ENCODE measurements around the gene TRIAP1.

TRIAP1 gene

DNA sequence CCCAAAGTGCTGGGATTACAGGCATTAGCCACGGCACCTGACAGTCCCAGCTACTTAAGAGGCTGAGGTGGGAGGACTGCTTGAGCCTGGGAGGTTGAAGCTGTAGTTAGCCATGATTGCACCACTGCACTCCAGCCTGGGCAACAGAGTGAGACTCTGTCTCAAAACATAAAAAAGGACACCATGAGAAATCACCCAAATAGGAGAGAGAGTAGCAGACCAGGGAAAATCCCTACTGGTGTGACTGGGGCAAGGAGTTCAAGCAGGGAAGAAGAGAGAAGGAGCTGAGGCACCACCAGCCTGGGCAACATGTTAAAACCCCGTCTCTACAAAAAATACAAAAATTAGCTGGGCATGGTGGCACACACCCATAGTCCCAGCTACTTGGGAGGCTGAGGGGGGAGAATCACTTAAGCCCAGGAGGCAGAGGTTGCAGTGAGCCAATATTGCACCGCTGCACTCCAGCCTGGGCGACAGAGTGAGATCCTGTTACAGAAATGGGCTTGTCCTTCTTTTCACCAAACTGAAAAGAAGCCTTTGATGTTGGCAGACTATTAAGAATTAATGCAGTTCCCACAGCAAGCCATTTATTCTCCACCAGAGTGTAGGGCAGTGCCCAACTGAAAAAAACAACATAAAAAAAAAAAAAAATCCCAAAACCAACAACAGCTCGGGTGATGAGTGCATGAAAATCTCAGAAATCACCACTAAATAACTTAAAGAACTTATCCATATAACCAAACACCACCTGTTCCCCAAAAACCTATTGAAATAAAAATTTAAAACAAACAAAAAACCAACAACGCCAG is 27.8 kb upstream of the TRIAP1 start:
- Mint-ChIP-seq H3K4me1 (peaks cover 30% of the 10 kb centered on the region), H3K27ac (peak overlapping the region; percentile 15), H3K9me3 (no peaks in the 10 kb centered on the region), H3K36me3 (peaks cover 8% of the 10 kb centered on the region), H3K4me3 (no peak overlapping the region)
- no peak for ATAC-seq
- DNase-seq (ENCODE audit: low spot score in 2 of 2): no peak

DNA sequence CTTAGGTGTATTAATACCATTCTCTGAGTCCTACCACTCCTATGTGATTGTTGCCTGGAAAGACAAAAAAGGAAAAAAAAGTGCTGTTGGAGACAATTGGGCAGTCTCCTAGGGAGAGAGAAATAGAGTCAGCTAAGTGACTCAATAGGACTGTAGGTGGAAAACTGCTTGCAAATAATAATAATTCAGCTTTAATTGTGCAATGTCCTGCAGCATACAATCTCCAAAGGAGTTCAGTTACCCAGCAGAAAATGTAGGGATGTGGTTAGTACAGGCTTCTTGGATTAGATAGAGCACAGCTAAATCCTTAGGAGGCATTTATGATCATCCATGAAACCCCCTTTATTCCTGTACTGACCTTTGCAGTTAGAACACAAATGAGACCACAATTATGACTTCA is 26.3 kb upstream of the TRIAP1 start:
- ATAC-seq (no peak), DNase-seq (ENCODE audit: low spot score in 2 of 2) (no peak)
- Mint-ChIP-seq H3K4me1 (peaks cover 40% of the 10 kb centered on the region), H3K27ac (no peak overlapping the region), H3K9me3 (no peaks in the 10 kb centered on the region), H3K36me3 (peaks cover 23% of the 10 kb centered on the region), H3K4me3 (no peak overlapping the region)

- no peaks in the 10 kb centered on the region for H3K9me3 Mint-ChIP-seq
Observed at GRCh38 chr12:120470150-120470784, 24.1 kb upstream of the TRIAP1 start.

GRCh38 chr12:120469450-120470149 is 23.4 kb upstream of the TRIAP1 start, which contains the start of gene SRSF9:
SRSF9 (minus strand) TSS chr12:120469748; CDS start chr12:120469609, 139 bp downstream.
- peak; percentile 97 for ATAC-seq
- H3K27ac Mint-ChIP-seq: peak within 1 kb of the TSS; percentile 93
- H3K4me3 Mint-ChIP-seq: peak within 1 kb of the TSS; percentile 86
- no peaks in the 10 kb centered on the region for H3K9me3 Mint-ChIP-seq
- peaks cover 58% of the 10 kb centered on the region for H3K4me1 Mint-ChIP-seq
- DNase-seq (ENCODE audit: low spot score in 2 of 2): peak; percentile 98 to 99
- peaks cover 53% of the 10 kb centered on the region for H3K36me3 Mint-ChIP-seq

More at GRCh38 chr12:120470150-120470784, 24.1 kb upstream of the TRIAP1 start:
- Mint-ChIP-seq H3K4me3 (peak overlapping the region; percentile 86), H3K4me1 (peaks cover 60% of the 10 kb centered on the region), H3K36me3 (peaks cover 46% of the 10 kb centered on the region), H3K27ac (peak overlapping the region; percentile 93)
- peak; percentile 49 for ATAC-seq
- DNase-seq (ENCODE audit: low spot score in 2 of 2): no peak

- H3K27ac Mint-ChIP-seq: peak overlapping the region; percentile 93
- DNase-seq (ENCODE audit: low spot score in 2 of 2) (peak in 1 of 2 donors; percentile 80), ATAC-seq (peak; percentile 51)
- peaks cover 59% of the 10 kb centered on the region for H3K36me3 Mint-ChIP-seq
- H3K9me3 Mint-ChIP-seq: no peaks in the 10 kb centered on the region
- peak overlapping the region; percentile 86 for H3K4me3 Mint-ChIP-seq
- peaks cover 57% of the 10 kb centered on the region for H3K4me1 Mint-ChIP-seq
Observed at GRCh38 chr12:120468821-120469449, 22.8 kb upstream of the TRIAP1 start.

- DNase-seq (ENCODE audit: low spot score in 2 of 2) (peak in 1 of 2 donors; percentile 75), ATAC-seq (no peak)
- Mint-ChIP-seq H3K36me3 (peaks cover 65% of the 10 kb centered on the region), H3K4me3 (peak overlapping the region; percentile 86), H3K27ac (peak overlapping the region; percentile 93), H3K4me1 (peaks cover 53% of the 10 kb centered on the region), H3K9me3 (no peaks in the 10 kb centered on the region)
Observed at GRCh38 chr12:120468325-120468820, 22.2 kb upstream of the TRIAP1 start.

GRCh38 chr12:120467439-120467838 is 21.3 kb upstream of the TRIAP1 start:
- H3K27ac Mint-ChIP-seq: peak overlapping the region; percentile 93
- H3K9me3 Mint-ChIP-seq: no peaks in the 10 kb centered on the region
- peaks cover 74% of the 10 kb centered on the region for H3K36me3 Mint-ChIP-seq
- no peak for DNase-seq (ENCODE audit: low spot score in 2 of 2)
- peak overlapping the region; percentile 86 for H3K4me3 Mint-ChIP-seq
- H3K4me1 Mint-ChIP-seq: peaks cover 52% of the 10 kb centered on the region
- no peak for ATAC-seq

DNA sequence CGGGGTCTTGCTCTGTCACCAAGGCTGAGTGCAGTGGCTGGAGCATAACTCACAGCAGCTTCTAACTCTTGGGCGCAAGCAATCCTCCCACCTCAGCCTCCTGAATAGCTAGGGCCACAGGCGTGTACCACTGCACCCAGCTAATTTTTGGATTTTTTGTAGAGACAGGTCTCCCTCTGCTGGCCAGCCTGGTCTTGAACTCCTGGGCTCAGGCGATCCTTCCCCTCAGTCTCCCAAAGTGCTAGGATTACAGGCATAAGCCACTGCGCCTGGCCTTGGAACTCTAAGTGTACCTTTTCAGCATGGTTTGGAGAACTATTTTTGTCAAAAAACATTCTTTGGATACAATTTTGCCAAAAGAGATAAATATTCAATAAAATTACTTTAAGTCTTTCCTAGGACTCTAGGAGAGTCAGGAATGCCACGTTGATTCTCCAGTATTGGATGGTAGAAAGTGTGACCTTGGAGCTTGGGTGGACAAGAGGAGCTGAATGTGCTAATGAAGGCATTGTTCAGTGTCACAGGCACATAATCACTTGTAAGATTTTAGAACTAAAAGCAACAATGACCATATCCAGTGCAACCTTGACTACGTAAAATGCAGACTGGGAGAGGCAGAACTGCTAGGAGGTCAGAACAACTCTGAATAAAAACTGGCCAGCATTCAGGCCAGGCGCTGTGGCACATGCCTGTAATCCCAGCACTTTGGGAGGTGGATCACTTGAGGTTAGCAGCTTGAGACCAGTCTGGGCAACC is 20.6 kb upstream of the TRIAP1 start:
- H3K4me1 Mint-ChIP-seq: peaks cover 48% of the 10 kb centered on the region
- DNase-seq (ENCODE audit: low spot score in 2 of 2) (peak in 1 of 2 donors; percentile 58), ATAC-seq (no peak)
- H3K36me3 Mint-ChIP-seq: peaks cover 81% of the 10 kb centered on the region
- H3K9me3 Mint-ChIP-seq: no peaks in the 10 kb centered on the region
- no peak overlapping the region for H3K4me3 Mint-ChIP-seq
- H3K27ac Mint-ChIP-seq: peak overlapping the region; percentile 93

- no peak for DNase-seq (ENCODE audit: low spot score in 2 of 2)
- Mint-ChIP-seq H3K27ac (peak overlapping the region; percentile 93), H3K9me3 (no peaks in the 10 kb centered on the region), H3K4me1 (peaks cover 48% of the 10 kb centered on the region), H3K36me3 (peaks cover 91% of the 10 kb centered on the region), H3K4me3 (no peak overlapping the region)
- ATAC-seq: no peak
Observed at GRCh38 chr12:120465756-120466155, 19.6 kb upstream of the TRIAP1 start.

DNA sequence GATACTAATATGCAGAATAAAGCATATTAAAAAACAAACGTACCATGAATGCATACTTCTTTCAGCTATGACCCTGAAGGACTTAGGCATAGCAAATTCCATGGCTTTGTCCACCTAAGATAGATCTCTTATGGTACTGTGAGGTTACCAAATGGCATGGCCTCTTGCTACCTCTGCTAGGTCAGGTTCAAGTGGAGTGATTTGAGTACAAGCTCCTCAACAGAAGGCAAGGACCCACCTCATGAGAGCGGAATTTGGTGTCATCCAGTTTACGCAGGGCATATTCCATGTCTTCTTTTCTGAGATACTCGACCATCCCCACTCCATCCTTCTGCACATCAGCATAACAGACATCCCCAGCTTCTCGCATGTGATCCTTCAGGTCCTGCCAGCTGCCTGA is 17.5 kb upstream of the TRIAP1 start:
- peaks cover 100% of the 10 kb centered on the region for H3K36me3 Mint-ChIP-seq
- no peak for ATAC-seq

DNA sequence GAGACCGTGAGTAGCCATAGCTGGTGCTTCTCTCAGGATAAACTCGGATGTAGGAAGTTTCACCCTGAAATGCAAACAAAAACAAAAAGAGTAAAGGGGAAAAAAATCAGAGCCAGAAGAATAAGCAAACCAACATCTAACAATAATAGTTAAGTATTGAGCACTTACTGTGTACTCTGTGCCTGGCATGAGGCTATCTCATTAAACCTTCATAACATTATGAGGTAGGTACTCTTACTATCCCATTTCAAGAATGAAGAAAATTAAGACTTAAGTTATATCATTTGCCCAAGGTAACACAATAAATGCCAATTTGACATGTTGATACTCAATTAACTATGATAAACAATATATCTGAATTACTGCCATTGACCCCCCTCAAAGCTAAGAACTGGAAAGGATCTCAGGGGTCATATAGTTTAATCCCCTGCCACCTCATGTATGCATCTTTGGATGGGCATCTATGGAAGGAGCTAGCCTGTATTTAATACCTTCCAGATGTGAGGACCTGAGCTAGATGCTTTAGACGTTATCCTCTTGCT is 16.0 kb upstream of the TRIAP1 start:
- ATAC-seq (no peak), DNase-seq (ENCODE audit: low spot score in 2 of 2) (no peak)
- Mint-ChIP-seq H3K4me1 (peaks cover 22% of the 10 kb centered on the region), H3K4me3 (no peak overlapping the region), H3K36me3 (peaks cover 100% of the 10 kb centered on the region), H3K27ac (no peak overlapping the region), H3K9me3 (no peaks in the 10 kb centered on the region)

More for the DNA sequence above, 17.5 kb upstream of the TRIAP1 start:
- Mint-ChIP-seq H3K4me3 (no peak overlapping the region), H3K9me3 (no peaks in the 10 kb centered on the region), H3K27ac (no peak overlapping the region), H3K4me1 (peaks cover 35% of the 10 kb centered on the region)
- DNase-seq (ENCODE audit: low spot score in 2 of 2): no peak

GRCh38 chr12:120460157-120460556 is 14.0 kb upstream of the TRIAP1 start:
- Mint-ChIP-seq H3K27ac (no peak overlapping the region), H3K4me3 (no peak overlapping the region), H3K9me3 (no peaks in the 10 kb centered on the region), H3K36me3 (peaks cover 100% of the 10 kb centered on the region), H3K4me1 (peaks cover 5% of the 10 kb centered on the region)
- ATAC-seq (no peak), DNase-seq (ENCODE audit: low spot score in 2 of 2) (no peak)

DNA sequence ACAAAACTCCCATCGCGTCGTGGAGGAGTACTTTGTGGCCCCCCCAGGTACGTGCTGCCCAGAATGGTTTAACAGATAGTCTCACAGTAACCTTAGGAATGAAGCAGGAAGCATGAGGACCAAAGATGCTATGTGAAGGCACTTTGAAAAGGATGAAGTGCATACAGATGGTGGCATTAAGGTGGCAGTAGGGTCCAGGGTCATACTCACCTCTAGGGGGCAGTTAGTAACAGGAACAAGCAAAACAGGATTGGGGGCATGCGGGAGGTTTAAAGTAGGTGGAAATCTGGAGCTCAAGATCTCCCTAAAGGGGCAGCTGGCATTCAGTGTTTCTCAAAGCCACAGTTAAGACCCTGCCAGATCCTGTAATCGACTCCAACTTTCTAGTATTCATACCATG is 10.9 kb upstream of the TRIAP1 start:
- Mint-ChIP-seq H3K4me3 (no peak overlapping the region), H3K9me3 (no peaks in the 10 kb centered on the region), H3K4me1 (peaks cover 5% of the 10 kb centered on the region), H3K27ac (peak overlapping the region; percentile 84), H3K36me3 (peaks cover 96% of the 10 kb centered on the region)
- no peak for ATAC-seq
- no peak for DNase-seq (ENCODE audit: low spot score in 2 of 2)

- Mint-ChIP-seq H3K27ac (no peak overlapping the region), H3K9me3 (no peaks in the 10 kb centered on the region), H3K4me3 (no peak overlapping the region), H3K4me1 (peaks cover 5% of the 10 kb centered on the region), H3K36me3 (peaks cover 96% of the 10 kb centered on the region)
- no peak for ATAC-seq
- no peak for DNase-seq (ENCODE audit: low spot score in 2 of 2)
Observed at GRCh38 chr12:120455302-120455701, 9.1 kb upstream of the TRIAP1 start.
